ENCODE data around the gene CENPA. TPM values are rescaled to one million over a fixed set of nuclear protein-coding genes. Genes with fewer than 3 reads are reported as not detected.

CENPA gene
- total and polyA plus RNA-seq, 2 of the 13 experiments (the other 11 are each of a cell fraction or from before 2014, with no cell fraction given) = 28.5 to 38.5 TPM

DNA sequence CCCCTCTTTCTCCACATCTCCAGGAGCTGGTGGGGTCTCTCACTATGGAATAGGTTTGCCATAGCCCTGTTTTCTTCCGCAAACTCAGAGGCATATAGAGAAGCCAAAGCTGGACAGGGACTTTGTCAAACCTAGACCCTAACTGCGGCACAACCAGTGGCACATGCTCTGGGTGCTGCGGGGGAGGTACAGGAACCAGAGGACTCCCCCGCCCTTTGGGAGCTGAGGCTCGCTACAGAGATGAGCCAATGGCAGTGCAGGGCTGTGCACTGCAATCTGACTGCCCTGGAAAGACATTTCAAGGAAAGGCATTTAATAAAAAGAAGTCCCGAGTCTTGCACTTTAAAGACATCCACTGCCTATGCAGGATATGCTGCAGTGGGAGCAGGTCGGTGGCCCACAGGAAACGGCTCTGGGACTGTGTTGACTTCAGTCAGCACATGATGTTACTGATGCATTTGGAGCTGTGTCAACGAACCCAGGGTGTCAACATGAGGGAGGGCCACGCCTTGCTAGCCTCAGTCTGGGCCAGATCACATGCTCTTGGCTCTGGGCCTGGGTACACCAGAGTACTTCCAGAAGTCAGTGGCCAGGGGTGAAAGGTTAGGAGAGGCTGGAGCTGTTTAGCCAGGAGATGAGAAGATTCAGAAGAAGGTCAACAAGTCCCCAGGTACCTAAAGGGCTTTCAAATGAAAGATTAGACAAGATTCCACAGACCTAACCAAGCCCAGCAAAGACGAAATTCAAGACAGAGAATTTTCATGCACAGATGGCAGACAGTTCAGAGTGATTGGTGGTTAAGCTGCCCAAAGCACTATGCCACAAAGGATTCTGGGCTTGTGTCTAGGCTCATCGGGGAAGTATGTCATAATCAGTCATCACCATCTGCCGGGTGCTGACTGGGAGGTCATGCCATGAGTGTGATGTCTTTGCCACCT, 13.5 kb upstream of the CENPA start (continued):
- TF ChIP-seq, protein P1, sequence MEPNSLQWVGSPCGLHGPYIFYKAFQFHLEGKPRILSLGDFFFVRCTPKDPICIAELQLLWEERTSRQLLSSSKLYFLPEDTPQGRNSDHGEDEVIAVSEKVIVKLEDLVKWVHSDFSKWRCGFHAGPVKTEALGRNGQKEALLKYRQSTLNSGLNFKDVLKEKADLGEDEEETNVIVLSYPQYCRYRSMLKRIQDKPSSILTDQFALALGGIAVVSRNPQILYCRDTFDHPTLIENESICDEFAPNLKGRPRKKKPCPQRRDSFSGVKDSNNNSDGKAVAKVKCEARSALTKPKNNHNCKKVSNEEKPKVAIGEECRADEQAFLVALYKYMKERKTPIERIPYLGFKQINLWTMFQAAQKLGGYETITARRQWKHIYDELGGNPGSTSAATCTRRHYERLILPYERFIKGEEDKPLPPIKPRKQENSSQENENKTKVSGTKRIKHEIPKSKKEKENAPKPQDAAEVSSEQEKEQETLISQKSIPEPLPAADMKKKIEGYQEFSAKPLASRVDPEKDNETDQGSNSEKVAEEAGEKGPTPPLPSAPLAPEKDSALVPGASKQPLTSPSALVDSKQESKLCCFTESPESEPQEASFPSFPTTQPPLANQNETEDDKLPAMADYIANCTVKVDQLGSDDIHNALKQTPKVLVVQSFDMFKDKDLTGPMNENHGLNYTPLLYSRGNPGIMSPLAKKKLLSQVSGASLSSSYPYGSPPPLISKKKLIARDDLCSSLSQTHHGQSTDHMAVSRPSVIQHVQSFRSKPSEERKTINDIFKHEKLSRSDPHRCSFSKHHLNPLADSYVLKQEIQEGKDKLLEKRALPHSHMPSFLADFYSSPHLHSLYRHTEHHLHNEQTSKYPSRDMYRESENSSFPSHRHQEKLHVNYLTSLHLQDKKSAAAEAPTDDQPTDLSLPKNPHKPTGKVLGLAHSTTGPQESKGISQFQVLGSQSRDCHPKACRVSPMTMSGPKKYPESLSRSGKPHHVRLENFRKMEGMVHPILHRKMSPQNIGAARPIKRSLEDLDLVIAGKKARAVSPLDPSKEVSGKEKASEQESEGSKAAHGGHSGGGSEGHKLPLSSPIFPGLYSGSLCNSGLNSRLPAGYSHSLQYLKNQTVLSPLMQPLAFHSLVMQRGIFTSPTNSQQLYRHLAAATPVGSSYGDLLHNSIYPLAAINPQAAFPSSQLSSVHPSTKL (CRISPR knock-in tag; IDR thresholded peaks at IDR 0.05) = peak; percentile 86
- TF ChIP-seq, protein P2, sequence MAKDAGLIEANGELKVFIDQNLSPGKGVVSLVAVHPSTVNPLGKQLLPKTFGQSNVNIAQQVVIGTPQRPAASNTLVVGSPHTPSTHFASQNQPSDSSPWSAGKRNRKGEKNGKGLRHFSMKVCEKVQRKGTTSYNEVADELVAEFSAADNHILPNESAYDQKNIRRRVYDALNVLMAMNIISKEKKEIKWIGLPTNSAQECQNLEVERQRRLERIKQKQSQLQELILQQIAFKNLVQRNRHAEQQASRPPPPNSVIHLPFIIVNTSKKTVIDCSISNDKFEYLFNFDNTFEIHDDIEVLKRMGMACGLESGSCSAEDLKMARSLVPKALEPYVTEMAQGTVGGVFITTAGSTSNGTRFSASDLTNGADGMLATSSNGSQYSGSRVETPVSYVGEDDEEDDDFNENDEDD (CRISPR knock-in tag; IDR thresholded peaks at IDR 0.05; ENCODE audit: borderline replicate concordance) = peak; percentile 80; the same call in 1 of the 2 replicates
- TF ChIP-seq FOXA1 (IDR thresholded peaks at IDR 0.05) = no peak; the same call in 1 of the 2 replicates
- TF ChIP-seq FOXA1 (CRISPR knock-in tag; IDR thresholded peaks at IDR 0.05) = peak; percentile 98
- TF ChIP-seq NR2C2 (CRISPR knock-in tag; IDR thresholded peaks at IDR 0.05; ENCODE audit: borderline replicate concordance) = peak; percentile 79
- TF ChIP-seq RXRB (CRISPR knock-in tag; IDR thresholded peaks at IDR 0.05; ENCODE audit: borderline replicate concordance) = peak; percentile 95
- TF ChIP-seq IRF2 (CRISPR knock-in tag; IDR thresholded peaks at IDR 0.05) = 0 out of 2 replicates have a peak, but pooled peaks have one; percentile 25
- TF ChIP-seq, protein P3, sequence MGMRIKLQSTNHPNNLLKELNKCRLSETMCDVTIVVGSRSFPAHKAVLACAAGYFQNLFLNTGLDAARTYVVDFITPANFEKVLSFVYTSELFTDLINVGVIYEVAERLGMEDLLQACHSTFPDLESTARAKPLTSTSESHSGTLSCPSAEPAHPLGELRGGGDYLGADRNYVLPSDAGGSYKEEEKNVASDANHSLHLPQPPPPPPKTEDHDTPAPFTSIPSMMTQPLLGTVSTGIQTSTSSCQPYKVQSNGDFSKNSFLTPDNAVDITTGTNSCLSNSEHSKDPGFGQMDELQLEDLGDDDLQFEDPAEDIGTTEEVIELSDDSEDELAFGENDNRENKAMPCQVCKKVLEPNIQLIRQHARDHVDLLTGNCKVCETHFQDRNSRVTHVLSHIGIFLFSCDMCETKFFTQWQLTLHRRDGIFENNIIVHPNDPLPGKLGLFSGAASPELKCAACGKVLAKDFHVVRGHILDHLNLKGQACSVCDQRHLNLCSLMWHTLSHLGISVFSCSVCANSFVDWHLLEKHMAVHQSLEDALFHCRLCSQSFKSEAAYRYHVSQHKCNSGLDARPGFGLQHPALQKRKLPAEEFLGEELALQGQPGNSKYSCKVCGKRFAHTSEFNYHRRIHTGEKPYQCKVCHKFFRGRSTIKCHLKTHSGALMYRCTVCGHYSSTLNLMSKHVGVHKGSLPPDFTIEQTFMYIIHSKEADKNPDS (CRISPR knock-in tag; IDR thresholded peaks at IDR 0.05) = peak; percentile 89
- TF ChIP-seq ZMYM3 (CRISPR knock-in tag; IDR thresholded peaks at IDR 0.05) = peak; percentile 35; the same call in 1 of the 2 replicates
- no peak for TF ChIP-seq STAG1 (CRISPR knock-in tag; IDR thresholded peaks at IDR 0.05)

Data from HepG2 (cell line).